ENCODE results near the gene FSTL4. TPM values are rescaled to one million over a fixed set of nuclear protein-coding genes. Genes with fewer than 3 reads are reported as not detected.

Gene FSTL4
- total and polyA plus RNA-seq, 2 of the 4 experiments (the other 2 are of a cell fraction): 0.18 TPM; not detected in 1

DNA sequence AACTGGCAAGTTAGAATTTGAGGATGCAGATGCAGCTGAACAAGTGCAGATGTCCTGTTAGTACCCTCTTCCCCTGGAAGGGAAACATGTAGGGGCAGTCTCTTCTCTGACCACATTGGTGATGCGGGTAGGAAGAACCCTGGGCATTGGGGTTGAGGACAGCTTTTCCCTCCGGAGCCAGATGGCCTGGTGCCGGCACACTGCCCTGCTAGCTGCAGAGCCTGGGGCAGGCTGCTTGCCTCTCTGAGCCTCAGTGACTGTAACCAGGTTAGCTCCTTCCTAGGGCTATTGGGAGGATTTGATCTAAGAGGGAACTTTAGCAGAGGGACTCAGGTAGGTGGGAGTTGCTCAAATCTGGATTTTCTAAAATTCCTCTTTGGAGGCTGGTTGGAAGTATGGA, 412.1 kb downstream of the FSTL4 start:
- Histone ChIP-seq H4K91ac (ENCODE audit: insufficient read depth, low read depth, low read length) (no peak overlapping the region), H3K4me2 (ENCODE audit: low read depth, low read length) (no peak overlapping the region), H3K9me1 (ENCODE audit: insufficient read depth, low read length) (no peaks in the 10 kb centered on the region), H3K36me3 (ENCODE audit: control insufficient read depth, insufficient read depth, low read length) (no peaks in the 10 kb centered on the region), H4K20me1 (ENCODE audit: insufficient read depth, low read length) (no peaks in the 10 kb centered on the region), H3K4me3 (ENCODE audit: insufficient read depth, low read depth, low read length) (no peak overlapping the region), H3K9me3 (ENCODE audit: control insufficient read depth, insufficient read depth, low read length) (peaks cover 4% of the 10 kb centered on the region; the same call in 1 of the 2 replicates), H2AFZ (replicated peaks; ENCODE audit: low read length, poor library complexity) (no peak overlapping the region), H2AK5ac (ENCODE audit: low read depth, low read length) (no peak overlapping the region), H3K27ac (ENCODE audit: insufficient read depth, low read length) (no peak overlapping the region), H3K4ac (ENCODE audit: low read depth, low read length) (no peak overlapping the region), H2BK120ac (ENCODE audit: low read depth, low read length) (no peak overlapping the region), H2BK15ac (ENCODE audit: low read depth, low read length) (no peak overlapping the region), H3K27me3 (ENCODE audit: control insufficient read depth, insufficient read depth, low read length) (peaks cover 40% of the 10 kb centered on the region), H3K9ac (ENCODE audit: low read depth, low read length) (no peak overlapping the region), H2BK5ac (ENCODE audit: low read depth, low read length, poor library complexity, severe bottlenecking) (no peak overlapping the region), H4K5ac (ENCODE audit: low read depth, low read length) (no peak overlapping the region), H3K18ac (ENCODE audit: low read depth, low read length) (no peak overlapping the region), H3K79me1 (ENCODE audit: low read depth in 1 of 2, low read length in 2 of 2) (no peaks in the 10 kb centered on the region), H3K23ac (ENCODE audit: low read depth, low read length) (no peak overlapping the region), H2AK9ac (replicated peaks; ENCODE audit: low read depth, low read length, poor library complexity) (no peak overlapping the region), H3K4me1 (ENCODE audit: control insufficient read depth, insufficient read depth, low read length) (peaks cover 2% of the 10 kb centered on the region; the same call in 1 of the 2 replicates), H3K56ac (ENCODE audit: extremely low read depth, insufficient read depth, low read length) (no peak overlapping the region), H3K14ac (replicated peaks; ENCODE audit: low read depth, low read length) (no peak overlapping the region), H4K8ac (ENCODE audit: low read depth in 2 of 2, low read length in 2 of 2) (no peak overlapping the region), H2BK20ac (ENCODE audit: low read depth, low read length) (no peak overlapping the region)
- DNase-seq: no peak
- WGBS, 2 experiments (ENCODE audit: extremely low coverage in 2 of 2, insufficient read length in 1 of 2): no CpG with 5 or more reads among the region's 3 CpGs
- CTCF ChIA-PET: no interaction called here
- ATAC-seq (ENCODE audit: low read depth): no peak
- POLR2A ChIA-PET (ENCODE audit: unreplicated experiment): no interaction called here
- no TSS peak for BruUV-seq (replicated peaks)
- intact Hi-C loops (cut with micrococcal nuclease): no loop called here
- TF ChIP-seq FOS (IDR thresholded peaks at IDR 0.05; ENCODE audit: low read depth, low read length): no peak
- no peak for TF ChIP-seq POLR2A (IDR thresholded peaks at IDR 0.05; ENCODE audit: low read depth, low read length)
- TF ChIP-seq, protein P1, sequence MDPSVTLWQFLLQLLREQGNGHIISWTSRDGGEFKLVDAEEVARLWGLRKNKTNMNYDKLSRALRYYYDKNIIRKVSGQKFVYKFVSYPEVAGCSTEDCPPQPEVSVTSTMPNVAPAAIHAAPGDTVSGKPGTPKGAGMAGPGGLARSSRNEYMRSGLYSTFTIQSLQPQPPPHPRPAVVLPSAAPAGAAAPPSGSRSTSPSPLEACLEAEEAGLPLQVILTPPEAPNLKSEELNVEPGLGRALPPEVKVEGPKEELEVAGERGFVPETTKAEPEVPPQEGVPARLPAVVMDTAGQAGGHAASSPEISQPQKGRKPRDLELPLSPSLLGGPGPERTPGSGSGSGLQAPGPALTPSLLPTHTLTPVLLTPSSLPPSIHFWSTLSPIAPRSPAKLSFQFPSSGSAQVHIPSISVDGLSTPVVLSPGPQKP (IDR thresholded peaks at IDR 0.05; ENCODE audit: borderline replicate concordance, low read depth, low read length): no peak
- TF ChIP-seq, protein P2, sequence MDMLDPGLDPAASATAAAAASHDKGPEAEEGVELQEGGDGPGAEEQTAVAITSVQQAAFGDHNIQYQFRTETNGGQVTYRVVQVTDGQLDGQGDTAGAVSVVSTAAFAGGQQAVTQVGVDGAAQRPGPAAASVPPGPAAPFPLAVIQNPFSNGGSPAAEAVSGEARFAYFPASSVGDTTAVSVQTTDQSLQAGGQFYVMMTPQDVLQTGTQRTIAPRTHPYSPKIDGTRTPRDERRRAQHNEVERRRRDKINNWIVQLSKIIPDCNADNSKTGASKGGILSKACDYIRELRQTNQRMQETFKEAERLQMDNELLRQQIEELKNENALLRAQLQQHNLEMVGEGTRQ (IDR thresholded peaks at IDR 0.05; ENCODE audit: low read depth, low read length): no peak
- TF ChIP-seq, protein P3, sequence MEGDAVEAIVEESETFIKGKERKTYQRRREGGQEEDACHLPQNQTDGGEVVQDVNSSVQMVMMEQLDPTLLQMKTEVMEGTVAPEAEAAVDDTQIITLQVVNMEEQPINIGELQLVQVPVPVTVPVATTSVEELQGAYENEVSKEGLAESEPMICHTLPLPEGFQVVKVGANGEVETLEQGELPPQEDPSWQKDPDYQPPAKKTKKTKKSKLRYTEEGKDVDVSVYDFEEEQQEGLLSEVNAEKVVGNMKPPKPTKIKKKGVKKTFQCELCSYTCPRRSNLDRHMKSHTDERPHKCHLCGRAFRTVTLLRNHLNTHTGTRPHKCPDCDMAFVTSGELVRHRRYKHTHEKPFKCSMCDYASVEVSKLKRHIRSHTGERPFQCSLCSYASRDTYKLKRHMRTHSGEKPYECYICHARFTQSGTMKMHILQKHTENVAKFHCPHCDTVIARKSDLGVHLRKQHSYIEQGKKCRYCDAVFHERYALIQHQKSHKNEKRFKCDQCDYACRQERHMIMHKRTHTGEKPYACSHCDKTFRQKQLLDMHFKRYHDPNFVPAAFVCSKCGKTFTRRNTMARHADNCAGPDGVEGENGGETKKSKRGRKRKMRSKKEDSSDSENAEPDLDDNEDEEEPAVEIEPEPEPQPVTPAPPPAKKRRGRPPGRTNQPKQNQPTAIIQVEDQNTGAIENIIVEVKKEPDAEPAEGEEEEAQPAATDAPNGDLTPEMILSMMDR (conservative IDR thresholded peaks at IDR 0.05; ENCODE audit: low read depth, low read length): no peak
- TF ChIP-seq NFE2L2 (IDR thresholded peaks at IDR 0.05; ENCODE audit: low read depth, low read length): no peak
- TF ChIP-seq RFX5 (IDR thresholded peaks at IDR 0.05; ENCODE audit: low read depth, low read length): no peak
- no peak for TF ChIP-seq RAD21 (IDR thresholded peaks at IDR 0.05; ENCODE audit: low read length)
- in situ Hi-C loops (cut with MboI; ENCODE audit: low sequenced_read_pairs): no loop called here
- dilution Hi-C loops (cut with HindIII; ENCODE audit: low sequenced_read_pairs, unreplicated experiment): no loop called here

Measured in IMR-90 (cell line).